ENCODE data around the gene PRRC2C. TPM values are rescaled to one million over a fixed set of nuclear protein-coding genes. Genes with fewer than 3 reads are reported as not detected.
"Not testable (repeated sequence)": the region's sequence is repeated elsewhere in the genome, so short reads cannot be mapped to it uniquely, and the experiment has no call there.

The PRRC2C gene
- 254 TPM for total RNA-seq

- DNase-seq (ENCODE audit: low spot score) = peak; percentile 98
Observed at GRCh38 chr1:171485375-171486047, at the start of gene PRRC2C. TSS of gene PRRC2C (plus strand) at chr1:171485530. CDS start at chr1:171512089, 26,559 bp downstream.

DNA sequence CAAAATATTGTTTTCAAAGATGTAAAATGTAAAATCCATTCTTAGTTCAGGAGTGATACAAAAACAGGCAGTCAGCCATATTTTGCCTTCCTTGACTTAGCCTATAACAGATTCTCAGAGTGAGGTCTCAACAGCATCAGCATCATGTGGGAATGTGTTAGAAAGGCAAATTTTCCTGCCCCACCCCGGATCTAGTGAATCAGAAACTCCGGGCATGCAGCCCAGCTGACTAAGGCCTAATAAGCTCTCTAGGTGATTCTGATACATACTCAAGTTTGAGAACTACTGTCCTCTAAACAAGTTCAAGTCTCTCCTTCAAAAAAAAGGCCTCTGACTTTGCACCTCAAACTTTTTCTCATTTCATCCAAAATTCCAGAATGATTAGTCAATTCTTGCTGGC is 46.9 kb upstream of the PRRC2C start:
- DNase-seq (ENCODE audit: low spot score) = no peak

GRCh38 chr1:171440201-171440600 is 45.1 kb upstream of the PRRC2C start:
- not testable (repeated sequence) for DNase-seq (ENCODE audit: low spot score)

- not testable (repeated sequence) for DNase-seq (ENCODE audit: low spot score)
Observed at GRCh38 chr1:171441278-171441895, 43.9 kb upstream of the PRRC2C start.

GRCh38 chr1:171446386-171446785 is 38.9 kb upstream of the PRRC2C start:
- DNase-seq (ENCODE audit: low spot score) = no peak

GRCh38 chr1:171455967-171456366 is 29.4 kb upstream of the PRRC2C start:
- no peak for DNase-seq (ENCODE audit: low spot score)

DNA sequence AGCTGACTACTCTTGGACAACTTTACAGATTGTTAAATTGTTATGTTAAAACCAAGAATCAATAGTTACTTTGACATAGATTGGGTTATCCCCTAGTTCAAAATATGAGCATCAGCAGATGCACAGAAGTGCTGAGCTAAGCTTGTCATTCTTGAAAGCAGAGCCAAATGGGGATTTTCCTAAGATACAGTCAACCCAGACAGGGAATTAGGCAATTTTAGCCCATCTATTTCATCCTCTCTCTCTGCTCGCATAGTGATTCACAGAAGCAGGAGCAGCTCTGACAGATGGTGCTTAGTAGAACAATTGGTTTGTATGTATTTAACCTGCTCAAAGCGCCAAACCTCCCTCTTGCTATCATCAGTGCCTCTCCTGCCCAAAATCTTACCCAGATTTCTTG is 27.9 kb upstream of the PRRC2C start:
- no peak for DNase-seq (ENCODE audit: low spot score)

- no peak for DNase-seq (ENCODE audit: low spot score)
Observed at GRCh38 chr1:171460018-171460620, 25.2 kb upstream of the PRRC2C start.

DNA sequence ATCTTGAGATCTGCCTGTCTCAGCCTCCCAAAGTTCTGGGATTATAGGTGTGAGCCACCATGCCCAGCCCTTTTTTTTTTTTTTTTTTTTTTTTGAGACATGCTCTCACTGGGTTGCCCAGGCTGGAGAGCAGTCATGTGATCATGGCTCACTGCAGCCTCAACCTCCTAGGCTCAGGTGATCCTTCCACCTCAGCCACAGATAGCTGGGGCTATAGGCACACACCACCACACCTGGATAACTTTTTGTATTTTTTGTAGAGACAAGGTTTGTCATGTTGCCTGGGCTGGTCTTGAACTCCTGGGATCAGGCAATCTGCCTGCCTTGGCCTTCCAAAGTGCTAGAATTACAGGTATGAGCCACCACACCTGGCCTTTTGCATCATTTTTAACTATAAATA is 17.7 kb upstream of the PRRC2C start:
- DNase-seq (ENCODE audit: low spot score) = no peak

GRCh38 chr1:171468120-171468750 is 17.1 kb upstream of the PRRC2C start:
- DNase-seq (ENCODE audit: low spot score) = no peak

DNA sequence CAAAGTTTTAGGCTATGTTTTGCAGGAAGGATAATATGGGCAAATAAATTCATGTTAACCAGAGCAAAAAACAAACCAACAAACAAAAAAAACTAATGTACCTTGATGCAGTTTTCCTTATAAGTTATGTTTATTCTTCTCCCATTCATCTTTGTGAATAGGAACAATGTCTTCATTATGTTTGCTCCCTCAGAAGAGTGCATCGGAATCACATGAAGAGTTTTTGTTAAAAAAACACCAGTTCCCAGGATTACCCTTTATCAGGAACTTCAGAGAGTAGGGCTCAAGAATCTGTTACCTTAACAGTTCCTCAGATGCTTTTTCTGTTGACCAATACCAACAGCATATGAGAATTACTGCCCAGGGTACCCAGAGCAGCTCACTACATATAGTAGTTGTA is 14.6 kb upstream of the PRRC2C start:
- no peak for DNase-seq (ENCODE audit: low spot score)

GRCh38 chr1:171472183-171472647 is 13.1 kb upstream of the PRRC2C start:
- no peak for DNase-seq (ENCODE audit: low spot score)

GRCh38 chr1:171476829-171477228 is 8.5 kb upstream of the PRRC2C start:
- DNase-seq (ENCODE audit: low spot score) = no peak

DNA sequence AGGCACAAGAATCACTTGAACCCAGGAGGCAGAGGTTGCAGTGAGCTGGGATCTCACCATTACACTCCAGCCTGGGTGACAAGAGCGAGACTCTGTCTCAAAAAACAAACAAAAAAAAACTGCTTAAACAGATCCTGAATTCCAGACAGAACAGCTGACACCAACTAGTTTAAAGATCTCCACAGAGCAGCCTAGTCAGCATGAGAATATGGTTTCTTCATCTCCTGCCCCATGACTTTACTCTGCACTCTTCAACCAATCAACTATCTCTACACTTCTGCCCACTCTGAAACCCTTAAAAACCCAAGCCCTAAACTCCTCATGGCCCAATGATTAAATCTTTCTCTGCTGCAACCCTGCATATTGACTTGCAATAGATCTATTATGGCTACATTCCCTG is 7.5 kb upstream of the PRRC2C start:
- DNase-seq (ENCODE audit: low spot score) = no peak

GRCh38 chr1:171480035-171480434 is 5.3 kb upstream of the PRRC2C start:
- no peak for DNase-seq (ENCODE audit: low spot score)

GRCh38 chr1:171484760-171485374 is 463 bp upstream of the PRRC2C start:
- DNase-seq (ENCODE audit: low spot score) = no peak

- DNase-seq (ENCODE audit: low spot score) = peak; percentile 44
Observed at GRCh38 chr1:171486048-171486519, 754 bp downstream of the PRRC2C start.

DNA sequence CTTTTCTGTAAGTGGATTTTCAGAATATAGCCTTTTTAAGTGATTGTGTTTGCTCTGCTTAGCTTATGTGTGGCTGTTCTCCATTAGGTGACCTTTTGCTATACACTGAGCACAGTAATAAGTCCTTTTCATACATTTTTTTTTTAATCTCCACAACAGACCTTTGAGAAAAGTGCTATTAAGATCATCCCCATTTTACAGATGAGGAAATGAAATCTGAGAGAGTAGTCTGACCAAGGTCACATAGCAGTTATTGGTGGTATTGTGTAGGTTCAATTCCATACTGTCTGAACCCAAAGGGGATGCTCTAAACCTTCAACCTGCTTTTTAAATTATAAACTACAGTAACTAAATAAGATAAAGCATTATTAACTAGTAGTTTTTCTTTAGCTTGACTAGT is 1.7 kb downstream of the PRRC2C start:
- no peak for DNase-seq (ENCODE audit: low spot score)

DNA sequence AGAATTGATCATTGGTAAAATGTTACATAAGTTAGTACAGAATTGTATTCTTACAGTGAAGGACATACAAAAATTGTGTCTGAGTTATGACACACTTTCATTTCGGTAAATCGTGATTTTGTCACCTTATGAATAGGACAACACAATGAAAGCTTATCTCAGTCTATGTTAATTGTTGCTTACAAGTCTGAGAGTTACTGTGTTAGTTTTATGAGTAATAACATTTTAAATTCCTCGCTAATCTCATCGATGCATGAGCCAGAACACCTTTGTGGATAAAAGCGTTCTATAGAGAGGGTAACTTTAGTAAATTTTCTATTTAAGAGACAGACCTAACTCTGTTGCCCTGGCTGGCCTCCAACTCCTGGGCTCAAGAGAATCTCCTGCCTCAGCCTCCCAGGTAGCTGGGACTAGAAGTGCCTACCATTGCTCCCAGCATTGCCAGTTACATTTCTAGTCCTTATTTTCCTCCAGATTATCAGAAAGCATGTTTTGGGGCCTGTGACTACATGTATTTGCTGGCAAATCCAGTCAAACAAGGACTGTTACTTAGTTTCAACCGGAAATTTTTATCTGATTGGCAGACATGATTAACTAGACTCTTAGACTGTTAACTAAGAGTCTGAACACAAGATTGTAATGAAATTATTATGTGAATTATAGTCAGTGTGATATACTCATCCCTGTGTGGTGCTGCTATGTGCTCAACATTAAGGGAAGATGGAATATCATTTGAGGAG is 3.0 kb downstream of the PRRC2C start:
- no peak for DNase-seq (ENCODE audit: low spot score)

- DNase-seq (ENCODE audit: low spot score) = no peak
Observed at GRCh38 chr1:171494076-171494475, 8.7 kb downstream of the PRRC2C start.

DNA sequence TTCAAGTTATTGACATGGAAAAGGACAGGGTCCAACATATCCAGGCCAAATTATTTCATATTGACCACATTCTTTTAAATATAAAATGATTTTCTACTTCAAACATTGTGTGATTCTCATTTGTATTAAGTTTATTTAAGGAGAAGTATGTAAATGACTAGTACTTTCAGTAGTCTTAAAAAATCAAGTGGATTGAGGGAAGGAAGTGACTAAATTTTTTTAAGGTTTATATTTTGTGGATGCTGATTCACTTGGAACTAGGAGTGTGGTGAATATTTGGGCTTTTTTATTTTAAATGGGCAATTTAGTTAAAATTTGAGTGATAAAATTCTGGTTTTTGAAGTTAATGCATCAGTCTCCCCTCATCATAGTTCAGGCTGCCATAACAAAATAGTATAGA is 10.1 kb downstream of the PRRC2C start:
- DNase-seq (ENCODE audit: low spot score) = no peak
